ENCODE data around the gene RFTN1. TPM values are rescaled to one million over a fixed set of nuclear protein-coding genes. Genes with fewer than 3 reads are reported as not detected.

Gene RFTN1
- total and polyA plus RNA-seq, 10 of the 15 experiments (the other 5 are each of a cell fraction or from before 2014, with no cell fraction given): 20.6 to 213 (median 147) TPM

DNA sequence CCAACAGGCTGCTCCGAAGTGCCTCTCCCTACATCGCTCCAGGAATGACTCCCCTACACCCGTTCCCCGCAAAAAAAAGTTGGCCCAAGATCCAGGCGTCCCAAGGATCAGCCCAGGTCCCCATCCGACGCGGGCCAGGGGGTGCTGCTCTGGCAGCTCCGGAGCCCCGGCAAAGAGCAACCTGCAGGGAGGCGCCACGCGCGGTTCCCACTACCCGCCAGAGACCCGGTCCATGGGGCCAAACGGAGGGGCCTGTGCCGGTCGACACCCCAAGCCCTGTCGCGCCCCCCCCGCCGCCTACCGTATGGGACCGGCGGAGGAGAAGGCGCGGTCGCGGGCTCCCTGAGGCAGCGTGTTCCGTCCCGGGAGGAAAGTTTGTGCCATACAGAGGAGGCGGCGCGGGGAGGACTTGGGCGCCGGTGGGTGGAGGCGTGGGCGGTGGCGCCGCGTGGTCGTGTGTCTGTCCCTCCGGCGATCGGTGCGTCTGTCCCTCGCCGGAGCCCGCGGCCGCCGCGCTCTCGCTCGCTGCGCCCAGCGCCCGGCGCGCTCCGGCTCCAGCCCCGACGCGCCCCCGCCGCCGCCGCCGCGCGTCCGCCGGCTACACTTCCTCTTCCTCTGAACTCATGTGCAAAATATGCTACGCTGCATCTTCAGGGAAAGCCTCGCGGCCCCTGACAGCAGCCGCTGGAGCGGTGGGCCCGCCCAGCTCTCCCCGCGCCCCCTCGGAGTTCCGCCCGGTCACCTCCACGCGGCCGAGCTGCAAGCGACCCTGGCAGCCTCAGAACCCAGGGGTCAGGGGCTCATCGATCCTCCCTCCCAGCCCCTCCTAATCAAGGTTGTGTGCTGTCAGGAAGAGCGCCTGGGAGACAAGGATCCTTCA lies at the start of gene RFTN1 (continued):
- TF ChIP-seq, protein P1, sequence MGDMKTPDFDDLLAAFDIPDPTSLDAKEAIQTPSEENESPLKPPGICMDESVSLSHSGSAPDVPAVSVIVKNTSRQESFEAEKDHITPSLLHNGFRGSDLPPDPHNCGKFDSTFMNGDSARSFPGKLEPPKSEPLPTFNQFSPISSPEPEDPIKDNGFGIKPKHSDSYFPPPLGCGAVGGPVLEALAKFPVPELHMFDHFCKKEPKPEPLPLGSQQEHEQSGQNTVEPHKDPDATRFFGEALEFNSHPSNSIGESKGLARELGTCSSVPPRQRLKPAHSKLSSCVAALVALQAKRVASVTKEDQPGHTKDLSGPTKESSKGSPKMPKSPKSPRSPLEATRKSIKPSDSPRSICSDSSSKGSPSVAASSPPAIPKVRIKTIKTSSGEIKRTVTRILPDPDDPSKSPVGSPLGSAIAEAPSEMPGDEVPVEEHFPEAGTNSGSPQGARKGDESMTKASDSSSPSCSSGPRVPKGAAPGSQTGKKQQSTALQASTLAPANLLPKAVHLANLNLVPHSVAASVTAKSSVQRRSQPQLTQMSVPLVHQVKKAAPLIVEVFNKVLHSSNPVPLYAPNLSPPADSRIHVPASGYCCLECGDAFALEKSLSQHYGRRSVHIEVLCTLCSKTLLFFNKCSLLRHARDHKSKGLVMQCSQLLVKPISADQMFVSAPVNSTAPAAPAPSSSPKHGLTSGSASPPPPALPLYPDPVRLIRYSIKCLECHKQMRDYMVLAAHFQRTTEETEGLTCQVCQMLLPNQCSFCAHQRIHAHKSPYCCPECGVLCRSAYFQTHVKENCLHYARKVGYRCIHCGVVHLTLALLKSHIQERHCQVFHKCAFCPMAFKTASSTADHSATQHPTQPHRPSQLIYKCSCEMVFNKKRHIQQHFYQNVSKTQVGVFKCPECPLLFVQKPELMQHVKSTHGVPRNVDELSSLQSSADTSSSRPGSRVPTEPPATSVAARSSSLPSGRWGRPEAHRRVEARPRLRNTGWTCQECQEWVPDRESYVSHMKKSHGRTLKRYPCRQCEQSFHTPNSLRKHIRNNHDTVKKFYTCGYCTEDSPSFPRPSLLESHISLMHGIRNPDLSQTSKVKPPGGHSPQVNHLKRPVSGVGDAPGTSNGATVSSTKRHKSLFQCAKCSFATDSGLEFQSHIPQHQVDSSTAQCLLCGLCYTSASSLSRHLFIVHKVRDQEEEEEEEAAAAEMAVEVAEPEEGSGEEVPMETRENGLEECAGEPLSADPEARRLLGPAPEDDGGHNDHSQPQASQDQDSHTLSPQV (IDR thresholded peaks at IDR 0.05): no peak
- TF ChIP-seq STAT1 (conservative IDR thresholded peaks at IDR 0.05) (no peak), CHD2 (IDR thresholded peaks at IDR 0.05; ENCODE audit: borderline replicate concordance, low read depth, low read length) (no peak; the same call in 1 of the 2 replicates), BCL11A (IDR thresholded peaks at IDR 0.05; ENCODE audit: low read depth, low read length) (0 out of 2 replicates have a peak, but pooled peaks have one; percentile 11), IKZF2 (IDR thresholded peaks at IDR 0.05) (peak; percentile 25 to 46; a peak in 1 of 4 replicates), SP1 (IDR thresholded peaks at IDR 0.05; ENCODE audit: low read depth, low read length) (no peak), IKZF1 (conservative IDR thresholded peaks at IDR 0.05) (peak; percentile 71)
- TF ChIP-seq, protein P2, sequence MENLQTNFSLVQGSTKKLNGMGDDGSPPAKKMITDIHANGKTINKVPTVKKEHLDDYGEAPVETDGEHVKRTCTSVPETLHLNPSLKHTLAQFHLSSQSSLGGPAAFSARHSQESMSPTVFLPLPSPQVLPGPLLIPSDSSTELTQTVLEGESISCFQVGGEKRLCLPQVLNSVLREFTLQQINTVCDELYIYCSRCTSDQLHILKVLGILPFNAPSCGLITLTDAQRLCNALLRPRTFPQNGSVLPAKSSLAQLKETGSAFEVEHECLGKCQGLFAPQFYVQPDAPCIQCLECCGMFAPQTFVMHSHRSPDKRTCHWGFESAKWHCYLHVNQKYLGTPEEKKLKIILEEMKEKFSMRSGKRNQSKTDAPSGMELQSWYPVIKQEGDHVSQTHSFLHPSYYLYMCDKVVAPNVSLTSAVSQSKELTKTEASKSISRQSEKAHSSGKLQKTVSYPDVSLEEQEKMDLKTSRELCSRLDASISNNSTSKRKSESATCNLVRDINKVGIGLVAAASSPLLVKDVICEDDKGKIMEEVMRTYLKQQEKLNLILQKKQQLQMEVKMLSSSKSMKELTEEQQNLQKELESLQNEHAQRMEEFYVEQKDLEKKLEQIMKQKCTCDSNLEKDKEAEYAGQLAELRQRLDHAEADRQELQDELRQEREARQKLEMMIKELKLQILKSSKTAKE (IDR thresholded peaks at IDR 0.05; ENCODE audit: low read depth, poor library complexity, severe bottlenecking): no peak
- TF ChIP-seq, protein P3, sequence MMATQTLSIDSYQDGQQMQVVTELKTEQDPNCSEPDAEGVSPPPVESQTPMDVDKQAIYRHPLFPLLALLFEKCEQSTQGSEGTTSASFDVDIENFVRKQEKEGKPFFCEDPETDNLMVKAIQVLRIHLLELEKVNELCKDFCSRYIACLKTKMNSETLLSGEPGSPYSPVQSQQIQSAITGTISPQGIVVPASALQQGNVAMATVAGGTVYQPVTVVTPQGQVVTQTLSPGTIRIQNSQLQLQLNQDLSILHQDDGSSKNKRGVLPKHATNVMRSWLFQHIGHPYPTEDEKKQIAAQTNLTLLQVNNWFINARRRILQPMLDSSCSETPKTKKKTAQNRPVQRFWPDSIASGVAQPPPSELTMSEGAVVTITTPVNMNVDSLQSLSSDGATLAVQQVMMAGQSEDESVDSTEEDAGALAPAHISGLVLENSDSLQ (IDR thresholded peaks at IDR 0.05): no peak
- TF ChIP-seq, protein P4, sequence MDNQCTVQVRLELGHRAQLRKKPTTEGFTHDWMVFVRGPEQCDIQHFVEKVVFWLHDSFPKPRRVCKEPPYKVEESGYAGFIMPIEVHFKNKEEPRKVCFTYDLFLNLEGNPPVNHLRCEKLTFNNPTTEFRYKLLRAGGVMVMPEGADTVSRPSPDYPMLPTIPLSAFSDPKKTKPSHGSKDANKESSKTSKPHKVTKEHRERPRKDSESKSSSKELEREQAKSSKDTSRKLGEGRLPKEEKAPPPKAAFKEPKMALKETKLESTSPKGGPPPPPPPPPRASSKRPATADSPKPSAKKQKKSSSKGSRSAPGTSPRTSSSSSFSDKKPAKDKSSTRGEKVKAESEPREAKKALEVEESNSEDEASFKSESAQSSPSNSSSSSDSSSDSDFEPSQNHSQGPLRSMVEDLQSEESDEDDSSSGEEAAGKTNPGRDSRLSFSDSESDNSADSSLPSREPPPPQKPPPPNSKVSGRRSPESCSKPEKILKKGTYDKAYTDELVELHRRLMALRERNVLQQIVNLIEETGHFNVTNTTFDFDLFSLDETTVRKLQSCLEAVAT (IDR thresholded peaks at IDR 0.05): peak; percentile 13; the same call in 1 of the 2 replicates
- TF ChIP-seq, protein P5, sequence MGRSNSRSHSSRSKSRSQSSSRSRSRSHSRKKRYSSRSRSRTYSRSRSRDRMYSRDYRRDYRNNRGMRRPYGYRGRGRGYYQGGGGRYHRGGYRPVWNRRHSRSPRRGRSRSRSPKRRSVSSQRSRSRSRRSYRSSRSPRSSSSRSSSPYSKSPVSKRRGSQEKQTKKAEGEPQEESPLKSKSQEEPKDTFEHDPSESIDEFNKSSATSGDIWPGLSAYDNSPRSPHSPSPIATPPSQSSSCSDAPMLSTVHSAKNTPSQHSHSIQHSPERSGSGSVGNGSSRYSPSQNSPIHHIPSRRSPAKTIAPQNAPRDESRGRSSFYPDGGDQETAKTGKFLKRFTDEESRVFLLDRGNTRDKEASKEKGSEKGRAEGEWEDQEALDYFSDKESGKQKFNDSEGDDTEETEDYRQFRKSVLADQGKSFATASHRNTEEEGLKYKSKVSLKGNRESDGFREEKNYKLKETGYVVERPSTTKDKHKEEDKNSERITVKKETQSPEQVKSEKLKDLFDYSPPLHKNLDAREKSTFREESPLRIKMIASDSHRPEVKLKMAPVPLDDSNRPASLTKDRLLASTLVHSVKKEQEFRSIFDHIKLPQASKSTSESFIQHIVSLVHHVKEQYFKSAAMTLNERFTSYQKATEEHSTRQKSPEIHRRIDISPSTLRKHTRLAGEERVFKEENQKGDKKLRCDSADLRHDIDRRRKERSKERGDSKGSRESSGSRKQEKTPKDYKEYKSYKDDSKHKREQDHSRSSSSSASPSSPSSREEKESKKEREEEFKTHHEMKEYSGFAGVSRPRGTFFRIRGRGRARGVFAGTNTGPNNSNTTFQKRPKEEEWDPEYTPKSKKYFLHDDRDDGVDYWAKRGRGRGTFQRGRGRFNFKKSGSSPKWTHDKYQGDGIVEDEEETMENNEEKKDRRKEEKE (IDR thresholded peaks at IDR 0.05): no peak
